Neural progenitor cell (in vitro differentiated cells): ENCODE measurements around the gene ALS2CL. TPM values are rescaled to one million over a fixed set of nuclear protein-coding genes. Genes with fewer than 3 reads are reported as not detected.

Experiments
- DNase-seq: peaks from one replicate; pipeline ENCODE4 v3.0.0-alpha.2; 2016; ENCODE audit warnings: low spot score
- H2AFZ ChIP-seq: fragments of 200-600 bp; sonication (generic); replicated peaks from 2 replicates; pipeline ENCODE4 v1.6.1; 2016; ENCODE audit warnings: antibody characterized with exemption
- H3F3A ChIP-seq: fragments of 200-600 bp; sonication (generic); 2 replicates; pipeline ENCODE4 v1.6.1; 2016; ENCODE audit warnings: antibody characterized with exemption, low read depth
- H3K27ac ChIP-seq: fragments of 200-600 bp; sonication (generic); 2 replicates; pipeline ENCODE4 v1.5.1; 2016; ENCODE audit warnings: mild to moderate bottlenecking
- H3K27me3 ChIP-seq: fragments of 200-600 bp; sonication (generic); 2 replicates; pipeline ENCODE4 v1.6.1; 2016; ENCODE audit warnings: mild to moderate bottlenecking, moderate library complexity
- H3K36me3 ChIP-seq: fragments of 200-600 bp; sonication (generic); 2 replicates; pipeline ENCODE4 v1.5.1; 2016
- H3K4me1 ChIP-seq: fragments of 200-600 bp; sonication (generic); 2 replicates; pipeline ENCODE4 v1.6.1; 2016; ENCODE audit warnings: mixed run types
- H3K4me2 ChIP-seq: fragments of 200-600 bp; sonication (generic); 2 replicates; pipeline ENCODE4 v1.6.1; 2016
- H3K4me3 ChIP-seq: fragments of 200-600 bp; sonication (generic); 2 replicates; pipeline ENCODE4 v1.5.1; 2016
- H3K79me2 ChIP-seq: fragments of 200-600 bp; sonication (generic); 2 replicates; pipeline ENCODE4 v1.6.1; 2016; ENCODE audit warnings: low read depth
- H3K9ac ChIP-seq: fragments of 200-600 bp; sonication (generic); 2 replicates; pipeline ENCODE4 v1.6.1; 2016
- H3K9me3 ChIP-seq: fragments of 200-600 bp; sonication (generic); 2 replicates; pipeline ENCODE4 v1.5.1; 2016; ENCODE audit warnings: low read depth
- H4K20me1 ChIP-seq: fragments of 200-600 bp; sonication (generic); 2 replicates; pipeline ENCODE4 v1.6.1; 2016; ENCODE audit warnings: low read depth
- H3K27ac Mint-ChIP-seq: 3 replicates; pipeline ENCODE4 v1.8.0; 2021; ENCODE audit warnings: mixed read lengths
- H3K27me3 Mint-ChIP-seq: 2 replicates; pipeline ENCODE4 v1.8.0; 2022; ENCODE audit warnings: low read depth, mild to moderate bottlenecking, inconsistent platforms, moderate library complexity, mixed read lengths; ENCODE audit not compliant: insufficient read depth
- H3K36me3 Mint-ChIP-seq: 3 replicates; pipeline ENCODE4 v1.8.0; 2021; ENCODE audit warnings: mixed read lengths
- H3K4me1 Mint-ChIP-seq: 3 replicates; pipeline ENCODE4 v1.8.0; 2021; ENCODE audit warnings: mixed read lengths
- H3K4me3 Mint-ChIP-seq: 3 replicates; pipeline ENCODE4 v1.8.0; 2021; ENCODE audit warnings: mild to moderate bottlenecking, moderate library complexity, mixed read lengths
- H3K9me3 Mint-ChIP-seq: 3 replicates; pipeline ENCODE4 v1.8.0; 2020; ENCODE audit warnings: mixed read lengths
- EZH2 ChIP-seq: fragments of 200-600 bp; sonication (generic); IDR thresholded peaks from 2 replicates; pipeline ENCODE4 v1.6.1; 2017; ENCODE audit warnings: antibody characterized with exemption, mild to moderate bottlenecking, moderate library complexity
- EZH2phosphoT487 ChIP-seq: fragments of 200-600 bp; sonication (generic); IDR thresholded peaks from 2 replicates; pipeline ENCODE4 v1.6.1; 2017; ENCODE audit warnings: antibody characterized with exemption
- total RNA-seq: library from RNA; depleted of rRNA; stranded (reverse); fragments of >200 nt; gene quantifications from 2 replicates; pipeline ENCODE4 v1.2.3, GENCODE V29; 2015; ENCODE audit warnings: low replicate concordance
- TF ChIP-seq, protein P1 (sequence below): fragments of 200-600 bp; sonication (generic); IDR thresholded peaks from 2 replicates; pipeline ENCODE4 v1.5.1; 2017; ENCODE audit warnings: antibody characterized with exemption, mild to moderate bottlenecking

The ALS2CL gene
- total RNA-seq, 1 donor from 2014 or later: 1.3 TPM

- H3K4me1 Mint-ChIP-seq: peaks cover 3% of the 10 kb centered on the region
- TF ChIP-seq EZH2: no peak
- TF ChIP-seq, protein P1, sequence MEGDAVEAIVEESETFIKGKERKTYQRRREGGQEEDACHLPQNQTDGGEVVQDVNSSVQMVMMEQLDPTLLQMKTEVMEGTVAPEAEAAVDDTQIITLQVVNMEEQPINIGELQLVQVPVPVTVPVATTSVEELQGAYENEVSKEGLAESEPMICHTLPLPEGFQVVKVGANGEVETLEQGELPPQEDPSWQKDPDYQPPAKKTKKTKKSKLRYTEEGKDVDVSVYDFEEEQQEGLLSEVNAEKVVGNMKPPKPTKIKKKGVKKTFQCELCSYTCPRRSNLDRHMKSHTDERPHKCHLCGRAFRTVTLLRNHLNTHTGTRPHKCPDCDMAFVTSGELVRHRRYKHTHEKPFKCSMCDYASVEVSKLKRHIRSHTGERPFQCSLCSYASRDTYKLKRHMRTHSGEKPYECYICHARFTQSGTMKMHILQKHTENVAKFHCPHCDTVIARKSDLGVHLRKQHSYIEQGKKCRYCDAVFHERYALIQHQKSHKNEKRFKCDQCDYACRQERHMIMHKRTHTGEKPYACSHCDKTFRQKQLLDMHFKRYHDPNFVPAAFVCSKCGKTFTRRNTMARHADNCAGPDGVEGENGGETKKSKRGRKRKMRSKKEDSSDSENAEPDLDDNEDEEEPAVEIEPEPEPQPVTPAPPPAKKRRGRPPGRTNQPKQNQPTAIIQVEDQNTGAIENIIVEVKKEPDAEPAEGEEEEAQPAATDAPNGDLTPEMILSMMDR: no peak
- no peak for TF ChIP-seq EZH2phosphoT487
- no peak for DNase-seq
Observed at GRCh38 chr3:46712191-46713049, 18.9 kb upstream of the ALS2CL start.

GRCh38 chr3:46711760-46712159, 18.3 kb upstream of the ALS2CL start:
- H3K27me3 ChIP-seq: no peaks in the 10 kb centered on the region
- H3K9ac ChIP-seq: no peak overlapping the region
- H4K20me1 ChIP-seq: no peaks in the 10 kb centered on the region
- TF ChIP-seq EZH2: no peak
- no peak for TF ChIP-seq EZH2phosphoT487
- TF ChIP-seq, protein P1: no peak
- DNase-seq: no peak
- Mint-ChIP-seq H3K36me3 (no peaks in the 10 kb centered on the region), H3K4me1 (peaks cover 3% of the 10 kb centered on the region), H3K27me3 (peaks cover 7% of the 10 kb centered on the region), H3K9me3 (no peaks in the 10 kb centered on the region), H3K27ac (no peak overlapping the region), H3K4me3 (no peak overlapping the region)
- H3K27ac ChIP-seq: no peak overlapping the region
- no peak overlapping the region for H3K4me2 ChIP-seq
- H3K36me3 ChIP-seq: no peaks in the 10 kb centered on the region
- H3F3A ChIP-seq: no peaks in the 10 kb centered on the region
- H3K4me3 ChIP-seq: no peak overlapping the region
- no peaks in the 10 kb centered on the region for H3K9me3 ChIP-seq
- no peak overlapping the region for H2AFZ ChIP-seq
- H3K79me2 ChIP-seq: no peaks in the 10 kb centered on the region
- H3K4me1 ChIP-seq: no peaks in the 10 kb centered on the region

More at GRCh38 chr3:46712191-46713049, 18.9 kb upstream of the ALS2CL start:
- H4K20me1 ChIP-seq: no peaks in the 10 kb centered on the region
- H3K9ac ChIP-seq: no peak overlapping the region
- no peak overlapping the region for H2AFZ ChIP-seq
- Mint-ChIP-seq H3K27ac (no peak overlapping the region), H3K27me3 (peaks cover 7% of the 10 kb centered on the region), H3K9me3 (no peaks in the 10 kb centered on the region), H3K36me3 (no peaks in the 10 kb centered on the region), H3K4me3 (no peak overlapping the region)
- H3F3A ChIP-seq: no peaks in the 10 kb centered on the region
- no peaks in the 10 kb centered on the region for H3K27me3 ChIP-seq
- no peaks in the 10 kb centered on the region for H3K36me3 ChIP-seq
- no peak overlapping the region for H3K4me3 ChIP-seq
- H3K27ac ChIP-seq: no peak overlapping the region
- H3K9me3 ChIP-seq: no peaks in the 10 kb centered on the region
- no peaks in the 10 kb centered on the region for H3K79me2 ChIP-seq
- no peaks in the 10 kb centered on the region for H3K4me1 ChIP-seq
- H3K4me2 ChIP-seq: no peak overlapping the region

GRCh38 chr3:46711305-46711704, 17.8 kb upstream of the ALS2CL start:
- H3K27me3 ChIP-seq: no peaks in the 10 kb centered on the region
- no peak for TF ChIP-seq EZH2phosphoT487
- TF ChIP-seq EZH2: no peak
- TF ChIP-seq, protein P1: no peak
- no peak overlapping the region for H3K4me3 ChIP-seq
- Mint-ChIP-seq H3K4me1 (peaks cover 5% of the 10 kb centered on the region), H3K36me3 (no peaks in the 10 kb centered on the region), H3K27me3 (peaks cover 5% of the 10 kb centered on the region), H3K4me3 (peak overlapping the region; percentile 20), H3K27ac (no peak overlapping the region), H3K9me3 (no peaks in the 10 kb centered on the region)
- no peaks in the 10 kb centered on the region for H3K4me1 ChIP-seq
- no peak for DNase-seq
- no peak overlapping the region for H3K4me2 ChIP-seq
- no peak overlapping the region for H3K27ac ChIP-seq
- no peak overlapping the region for H3K9ac ChIP-seq
- no peaks in the 10 kb centered on the region for H3K9me3 ChIP-seq
- no peaks in the 10 kb centered on the region for H3K79me2 ChIP-seq
- no peaks in the 10 kb centered on the region for H3F3A ChIP-seq
- no peaks in the 10 kb centered on the region for H4K20me1 ChIP-seq
- no peaks in the 10 kb centered on the region for H3K36me3 ChIP-seq
- H2AFZ ChIP-seq: no peak overlapping the region
